Breast epithelium (tissue), 4 donors: ENCODE results near the gene CXCL1. TPM values are rescaled to one million over a fixed set of nuclear protein-coding genes. Genes with fewer than 3 reads are reported as not detected.

Experiments
- DNase-seq, 2 donors: peaks; one replicate each; pipeline ENCODE4 v3.0.0-alpha.2; 2019; ENCODE audit warnings: low spot score in 2 of 2
- H3K27ac ChIP-seq, 2 donors: fragments of 200-600 bp; sonication (generic) in 1 of 2; one replicate each; pipeline ENCODE4 v1.5.1; 2016 to 2019; ENCODE audit warnings: mild to moderate bottlenecking in 1 of 2
- H3K27me3 ChIP-seq, 2 donors: fragments of 200-600 bp; sonication (generic) in 1 of 2; one replicate each; pipeline versions ENCODE4 v1.5.1 to v1.6.0; 2017 to 2019; ENCODE audit warnings: control low read depth in 1 of 2, mild to moderate bottlenecking in 1 of 2
- H3K36me3 ChIP-seq: fragments of 200-600 bp; one replicate; pipeline ENCODE4 v1.5.1; 2019
- H3K4me1 ChIP-seq, 2 donors: fragments of 200-600 bp; sonication (generic); one replicate each; pipeline ENCODE4 v1.5.1; 2016 to 2019; ENCODE audit warnings: control low read depth in 1 of 2
- H3K4me3 ChIP-seq, 3 donors: fragments of 200-600 bp; sonication (generic); 1 replicate in 2 of 3; 2 replicates in 1 of 3; pipeline ENCODE4 v1.5.1; 2016 to 2019; ENCODE audit warnings: mild to moderate bottlenecking in 3 of 3, moderate library complexity in 2 of 3
- H3K9me3 ChIP-seq, 2 donors: fragments of 200-600 bp; sonication (generic) in 1 of 2; one replicate each; pipeline ENCODE4 v1.5.1; 2016 to 2019; ENCODE audit warnings: control low read depth in 1 of 2
- CTCF ChIP-seq, 3 donors: fragments of 450-650 bp; IDR thresholded peaks; one replicate each; pipeline ENCODE4 v1.5.1; 2016 to 2017; ENCODE audit warnings: antibody characterized with exemption in 3 of 3, mild to moderate bottlenecking in 3 of 3, moderate library complexity in 3 of 3
- POLR2A ChIP-seq: fragments of 450-650 bp; IDR thresholded peaks from one replicate; pipeline ENCODE4 v1.6.1; 2016; ENCODE audit warnings: antibody characterized with exemption, mild to moderate bottlenecking, moderate library complexity
- POLR2AphosphoS5 ChIP-seq, 3 donors: sonication (generic); formaldehyde crosslinking; IDR thresholded peaks; one replicate each; pipeline ENCODE4 v1.6.1; 2017; ENCODE audit warnings: antibody characterized with exemption in 3 of 3
- intact Hi-C: fragments of 100-400 bp; cut with DNase I; formaldehyde crosslinking; loops from one replicate; pipeline ENCODE4 v1.15.1; 2023; ENCODE audit warnings: low total_unique reads
- total RNA-seq, 3 donors: library from RNA; depleted of rRNA; stranded (reverse); fragments of >200 nt; gene quantifications; one replicate each; pipeline ENCODE4 v1.1.0, GENCODE V29; 2016

CXCL1 gene
- total RNA-seq, 3 donors from 2014 or later: 0.80 to 31.3 (median 17.7) TPM

GRCh38 chr4:73916172-73916925 is 47.2 kb downstream of the CXCL1 start:
- Histone ChIP-seq H3K4me1 (no peaks in the 10 kb centered on the region), H3K36me3 (no peaks in the 10 kb centered on the region), H3K9me3 (no peaks in the 10 kb centered on the region), H3K27me3 (no peaks in the 10 kb centered on the region), H3K27ac (no peak overlapping the region), H3K4me3 (no peak overlapping the region)
- DNase-seq: no peak
- TF ChIP-seq POLR2AphosphoS5 (IDR thresholded peaks at IDR 0.05): no peak
- no peak for TF ChIP-seq POLR2A
- TF ChIP-seq CTCF (IDR thresholded peaks at IDR 0.05): no peak
- intact Hi-C loops: no loop called here

GRCh38 chr4:73917081-73917501 is 47.9 kb downstream of the CXCL1 start:
- DNase-seq: no peak
- no peak for TF ChIP-seq POLR2AphosphoS5 (IDR thresholded peaks at IDR 0.05)
- TF ChIP-seq POLR2A: no peak
- no peak for TF ChIP-seq CTCF (IDR thresholded peaks at IDR 0.05)
- peak overlapping the region in 1 of 2 donors; percentile 38 for H3K27ac ChIP-seq
- H3K4me1 ChIP-seq: no peaks in the 10 kb centered on the region
- H3K4me3 ChIP-seq: no peak overlapping the region
- no peaks in the 10 kb centered on the region for H3K9me3 ChIP-seq
- H3K36me3 ChIP-seq: no peaks in the 10 kb centered on the region
- H3K27me3 ChIP-seq: no peaks in the 10 kb centered on the region
- intact Hi-C loops: no loop called here

GRCh38 chr4:73918058-73918457 is 48.9 kb downstream of the CXCL1 start:
- Histone ChIP-seq H3K4me3 (no peak overlapping the region), H3K4me1 (no peaks in the 10 kb centered on the region), H3K36me3 (no peaks in the 10 kb centered on the region), H3K27ac (peak overlapping the region in 1 of 2 donors; percentile 38), H3K27me3 (no peaks in the 10 kb centered on the region), H3K9me3 (no peaks in the 10 kb centered on the region)
- intact Hi-C loops: no loop called here
- TF ChIP-seq POLR2AphosphoS5 (IDR thresholded peaks at IDR 0.05): no peak
- TF ChIP-seq CTCF (IDR thresholded peaks at IDR 0.05): no peak
- TF ChIP-seq POLR2A: no peak
- DNase-seq: no peak

- Histone ChIP-seq H3K27me3 (no peaks in the 10 kb centered on the region), H3K36me3 (no peaks in the 10 kb centered on the region), H3K9me3 (no peaks in the 10 kb centered on the region), H3K27ac (no peak overlapping the region), H3K4me1 (no peaks in the 10 kb centered on the region), H3K4me3 (no peak overlapping the region)
- intact Hi-C loops: no loop called here
- TF ChIP-seq POLR2AphosphoS5 (IDR thresholded peaks at IDR 0.05) (no peak), CTCF (IDR thresholded peaks at IDR 0.05) (no peak), POLR2A (no peak)
- DNase-seq: no peak
Measured at GRCh38 chr4:73919691-73920090, 50.5 kb downstream of the CXCL1 start.

Other genes starting within 250 kb of the CXCL1 start
- 10 to 100 TPM in 1 of 3 donors, 1 to 10 TPM in 1, not detected in 1; 4.6 to 11.7 TPM for gene RASSF6, start 249.0 kb upstream of the CXCL1 start, total RNA-seq
- 10 to 100 TPM in 1 of 3 donors, 1 to 10 TPM in 1, under 1 TPM in 1; 0.64 to 33.7 (median 2.6) TPM for gene CXCL8, start 128.8 kb upstream of the CXCL1 start, total RNA-seq
- 1 to 10 TPM in 2 of 3 donors, not detected in 1; 2.2 to 2.9 TPM for gene CXCL6, start 32.7 kb upstream of the CXCL1 start, total RNA-seq
- not detected for gene PF4V1, start 16.1 kb upstream of the CXCL1 start, total RNA-seq
- not detected for gene PF4, start 112.6 kb downstream of the CXCL1 start, total RNA-seq
- 1 to 10 TPM; 1.3 to 2.0 (median 1.3) TPM for gene PPBP, start 118.8 kb downstream of the CXCL1 start, total RNA-seq
- gene CXCL5, start 129.3 kb downstream of the CXCL1 start, total RNA-seq: under 1 TPM in 1 of 3 donors, not detected in 2; 0.15 TPM
- 1 to 10 TPM in 2 of 3 donors, under 1 TPM in 1; 0.64 to 5.6 (median 1.3) TPM for gene CXCL3, start 169.3 kb downstream of the CXCL1 start, total RNA-seq
- gene CXCL2, start 229.8 kb downstream of the CXCL1 start, total RNA-seq: 10 to 100 TPM; 12.2 to 51.8 (median 16.1) TPM